ENCODE data around the gene TRAPPC6A.
A peak's percentile ranks its signal among the peaks of the same experiment; 100 is the strongest.

Gene TRAPPC6A

DNA sequence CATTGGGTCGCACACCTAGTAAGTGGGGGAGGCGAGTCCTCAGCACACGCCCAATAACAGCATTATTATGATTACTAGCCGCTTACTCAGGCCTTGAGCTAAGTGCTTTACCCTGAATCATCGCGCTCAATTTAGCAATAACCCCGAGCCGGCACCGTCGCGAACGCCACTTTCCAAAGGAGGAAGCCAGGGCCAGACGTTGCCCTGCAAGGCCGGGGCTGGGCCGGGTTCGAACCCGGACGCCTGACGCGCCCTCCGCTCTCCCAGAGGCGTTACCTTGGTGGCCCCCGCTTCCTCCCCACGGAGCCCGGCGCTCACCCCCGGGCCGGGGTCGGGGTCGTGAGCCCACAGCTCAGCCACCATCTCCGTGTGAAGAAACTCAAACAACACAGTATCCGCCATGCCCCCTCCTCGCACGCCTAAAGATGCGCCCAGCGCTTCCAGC, at the start of gene TRAPPC6A:
TSS of gene TRAPPC6A (minus strand) at position 421 of the 445 bp plus-strand sequence. CDS start at position 402, 19 bp downstream.
- ChIA-PET POLR2A (interaction anchor here (1.0 to 2.5 kb wide), 6 partner anchors 9 to 301 kb away, joined by 3 to 16 read pairs (median 5); partner anchors contain the start of genes CLASRP and PPP1R37), CTCF (interaction anchor here (0.6 to 2.3 kb wide), 14 partner anchors 8 to 160 kb away, joined by 3 to 12 read pairs (median 4); no protein-coding TSS in a partner anchor)
- peak; percentile 23 for DNase-seq (ENCODE audit: low read depth, low spot score)
- TF ChIP-seq CTCF (IDR thresholded peaks at IDR 0.05; ENCODE audit: insufficient read depth, low read length, missing control alignments): no peak
- H3K4me3 ChIP-seq (ENCODE audit: low read depth, low read length): peak within 1 kb of the TSS; percentile 90

DNA sequence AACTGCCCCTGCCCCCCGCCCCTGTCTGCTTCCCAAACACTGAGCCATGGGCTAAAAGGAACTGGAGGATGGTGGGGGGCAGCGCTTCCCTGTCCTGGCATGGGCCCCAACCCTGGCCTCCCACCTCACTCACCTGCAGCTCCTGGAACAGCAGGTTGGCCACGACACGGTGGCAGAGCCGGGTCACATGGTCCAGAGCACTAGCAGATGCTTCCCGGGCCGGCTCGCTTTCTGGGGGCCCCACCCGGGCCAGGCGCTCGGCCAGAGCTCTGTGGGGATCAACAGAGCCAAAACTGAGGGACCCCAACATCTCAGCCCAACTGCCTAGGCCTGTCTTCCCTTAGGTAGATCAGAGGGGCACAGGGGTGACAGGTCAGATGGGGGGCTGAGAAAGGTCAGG, 46.6 kb upstream of the TRAPPC6A start:
- no peak for TF ChIP-seq CTCF (IDR thresholded peaks at IDR 0.05; ENCODE audit: insufficient read depth, low read length, missing control alignments)
- no peak overlapping the region for H3K4me3 ChIP-seq (ENCODE audit: low read depth, low read length)
- DNase-seq (ENCODE audit: low read depth, low spot score): no peak
- ChIA-PET POLR2A (no interaction called here), CTCF (no interaction called here)

DNA sequence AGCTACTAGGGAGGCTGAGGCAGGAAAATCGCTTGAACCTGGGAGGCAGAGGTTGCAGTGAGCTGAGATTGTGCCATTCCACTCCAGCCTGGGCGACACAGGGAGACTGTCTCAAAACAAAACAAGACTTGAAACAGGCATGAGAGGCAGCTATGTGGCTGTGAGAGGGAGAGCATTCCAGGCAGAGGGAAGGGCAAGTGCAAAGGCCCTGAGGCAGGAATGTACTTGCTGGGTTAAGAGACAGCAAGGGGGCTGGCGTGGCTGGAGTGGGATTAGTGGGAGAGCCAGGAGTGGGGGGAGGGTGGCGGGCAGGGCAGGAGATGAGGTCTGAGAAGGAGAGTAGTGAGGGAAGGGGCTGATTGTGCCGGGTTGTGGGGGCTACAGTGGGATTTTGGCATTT, 45.8 kb upstream of the TRAPPC6A start:
- CTCF ChIA-PET: no interaction called here
- TF ChIP-seq CTCF (IDR thresholded peaks at IDR 0.05; ENCODE audit: insufficient read depth, low read length, missing control alignments): no peak
- no peak overlapping the region for H3K4me3 ChIP-seq (ENCODE audit: low read depth, low read length)
- POLR2A ChIA-PET: no interaction called here
- DNase-seq (ENCODE audit: low read depth, low spot score): no peak

DNA sequence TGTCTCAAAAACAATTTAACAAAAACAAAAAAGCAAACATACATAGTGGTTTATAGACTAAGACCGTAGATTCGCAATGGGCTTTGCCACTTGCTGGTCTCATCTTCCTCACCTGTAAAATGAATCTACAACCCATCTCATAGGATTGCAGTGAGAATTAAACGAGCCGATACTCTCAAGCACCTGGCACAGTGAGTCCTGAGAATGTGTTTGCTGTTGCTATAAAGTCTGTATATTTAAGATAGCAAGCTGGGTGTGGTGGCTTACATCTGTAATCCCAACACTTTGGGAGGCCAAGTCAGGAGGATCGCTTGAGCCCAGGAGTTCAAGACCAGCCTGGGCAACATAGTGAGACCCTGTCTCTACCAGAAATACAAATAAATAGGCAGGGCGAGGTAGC, 44.7 kb upstream of the TRAPPC6A start:
- CTCF ChIA-PET: no interaction called here
- POLR2A ChIA-PET: no interaction called here
- no peak for DNase-seq (ENCODE audit: low read depth, low spot score)
- no peak for TF ChIP-seq CTCF (IDR thresholded peaks at IDR 0.05; ENCODE audit: insufficient read depth, low read length, missing control alignments)
- no peak overlapping the region for H3K4me3 ChIP-seq (ENCODE audit: low read depth, low read length)

DNA sequence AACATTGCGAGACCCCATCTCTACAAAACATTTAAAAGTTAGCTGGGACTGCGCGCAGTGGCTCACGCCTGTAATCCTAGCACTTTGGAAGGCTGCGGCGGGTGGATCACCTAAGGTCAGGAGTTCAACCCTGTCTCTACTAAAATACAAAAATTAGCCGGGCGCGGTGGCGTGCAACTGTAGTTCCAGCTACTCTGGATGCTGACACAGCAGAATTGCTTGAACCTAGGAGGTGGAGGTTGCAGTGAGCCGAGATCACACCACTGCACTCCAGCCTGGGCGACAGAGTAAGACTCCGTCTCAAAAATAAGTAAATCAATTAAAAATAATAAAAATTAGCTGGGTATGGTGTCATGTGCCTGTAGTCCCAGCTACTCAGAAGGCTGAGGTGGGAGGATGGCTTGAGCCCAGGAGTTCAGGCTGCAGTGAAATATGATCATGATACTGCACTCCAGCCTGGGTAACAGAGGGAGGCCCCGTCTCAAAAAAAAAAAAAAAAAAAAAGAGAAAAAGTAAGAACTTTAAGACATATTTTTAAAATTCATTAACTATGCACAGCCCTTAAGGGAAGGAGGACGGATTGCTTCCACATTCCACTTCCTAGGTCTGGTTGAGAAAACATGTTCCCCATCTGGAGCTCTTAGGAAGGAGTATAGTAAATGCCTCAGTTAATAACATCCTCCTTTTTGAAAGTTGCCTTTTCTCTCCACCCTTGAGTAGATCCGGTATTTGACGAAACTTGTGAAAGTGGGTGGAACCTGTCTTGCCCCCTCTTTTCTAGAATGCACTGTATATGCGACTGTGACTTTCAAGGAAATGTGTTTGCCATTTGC, 41.1 kb upstream of the TRAPPC6A start:
- no peak for TF ChIP-seq CTCF (IDR thresholded peaks at IDR 0.05; ENCODE audit: insufficient read depth, low read length, missing control alignments)
- DNase-seq (ENCODE audit: low read depth, low spot score): no peak
- ChIA-PET POLR2A (interaction anchor here (0.7 kb wide), 1 partner anchor 138 kb away, joined by 6 read pairs; no protein-coding TSS in a partner anchor), CTCF (interaction anchor here (0.7 to 0.8 kb wide), 3 partner anchors 13 to 218 kb away, joined by 3 read pairs; no protein-coding TSS in a partner anchor)
- H3K4me3 ChIP-seq (ENCODE audit: low read depth, low read length): no peak overlapping the region

DNA sequence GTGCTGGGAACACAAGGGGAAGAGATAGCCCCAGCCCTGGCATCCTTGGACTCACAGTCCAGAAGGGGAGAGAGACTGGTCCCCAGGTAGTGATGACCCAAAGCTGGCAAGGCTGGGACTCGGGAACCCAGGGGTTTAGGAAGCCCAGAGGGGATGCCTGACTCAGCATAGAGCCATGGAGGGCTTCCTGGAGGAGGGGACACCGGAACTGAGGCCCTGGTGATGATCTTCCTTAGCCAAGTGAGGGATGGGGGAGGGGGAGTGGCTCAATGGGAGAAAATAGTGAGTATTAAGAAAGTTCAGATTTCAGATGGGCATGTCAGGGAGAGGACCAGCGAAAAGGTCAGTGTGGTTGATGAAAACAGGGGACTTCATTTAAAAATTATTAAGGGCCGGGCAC, 40.4 kb upstream of the TRAPPC6A start:
- no peak overlapping the region for H3K4me3 ChIP-seq (ENCODE audit: low read depth, low read length)
- CTCF ChIA-PET: interaction anchor here (0.8 kb wide), 1 partner anchor 15 kb away, joined by 3 read pairs; no protein-coding TSS in a partner anchor
- POLR2A ChIA-PET: interaction anchor here (0.7 kb wide), 1 partner anchor 138 kb away, joined by 6 read pairs; no protein-coding TSS in a partner anchor
- DNase-seq (ENCODE audit: low read depth, low spot score): no peak
- no peak for TF ChIP-seq CTCF (IDR thresholded peaks at IDR 0.05; ENCODE audit: insufficient read depth, low read length, missing control alignments)
